NCI-H2081 (cell line): Measurements from ENCODE around the gene N4BP2L1.
"Not testable (repeated sequence)": the region's sequence is repeated elsewhere in the genome, so short reads cannot be mapped to it uniquely, and the experiment has no call there.

Experiments
- DNase-seq, 2 experiments: peaks; one replicate each; lab custom pipeline; 2025; lab: John Stamatoyannopoulos, UW

The N4BP2L1 gene

GRCh38 chr13:32390048-32390447 is 37.9 kb downstream of the N4BP2L1 start:
- DNase-seq = no peak

GRCh38 chr13:32385410-32385809 is 42.5 kb downstream of the N4BP2L1 start:
- DNase-seq = no peak

GRCh38 chr13:32384702-32385101 is 43.2 kb downstream of the N4BP2L1 start:
- DNase-seq = no peak

GRCh38 chr13:32383836-32384618 is 43.9 kb downstream of the N4BP2L1 start:
- DNase-seq = no peak

- peak in 1 of 2 experiments; percentile 18 for DNase-seq
Measured at GRCh38 chr13:32381539-32381938, 46.4 kb downstream of the N4BP2L1 start.

- no peak for DNase-seq
Measured at GRCh38 chr13:32378012-32378411, 49.9 kb downstream of the N4BP2L1 start.

- no peak for DNase-seq
Measured at GRCh38 chr13:32376642-32377415, 51.1 kb downstream of the N4BP2L1 start.

- no peak for DNase-seq
Measured at GRCh38 chr13:32370805-32371204, 57.1 kb downstream of the N4BP2L1 start.

- DNase-seq = no peak
Measured at GRCh38 chr13:32362574-32362973, 65.4 kb downstream of the N4BP2L1 start.

GRCh38 chr13:32355935-32356334 is 72.0 kb downstream of the N4BP2L1 start:
- not testable (repeated sequence) for DNase-seq

- DNase-seq = no peak
Measured at GRCh38 chr13:32354040-32354439, 73.9 kb downstream of the N4BP2L1 start.

GRCh38 chr13:32350839-32351441 is 77.0 kb downstream of the N4BP2L1 start:
- DNase-seq = not testable (repeated sequence)
